Measurements from ENCODE around the gene ERAP2.

ERAP2 gene

GRCh38 chr5:96896276-96896675 lies 20.0 kb downstream of the ERAP2 start:
- H3K4me3 ChIP-seq (replicated peaks; ENCODE audit: low read depth, low read length), result no peak overlapping the region
- no peak for TF ChIP-seq CTCF (IDR thresholded peaks at IDR 0.05; ENCODE audit: low read length, missing control alignments)
- no peak for DNase-seq (ENCODE audit: low read depth)

GRCh38 chr5:96896806-96897205 lies 20.5 kb downstream of the ERAP2 start:
- TF ChIP-seq CTCF (IDR thresholded peaks at IDR 0.05; ENCODE audit: low read length, missing control alignments), result no peak
- no peak for DNase-seq (ENCODE audit: low read depth)
- no peak overlapping the region for H3K4me3 ChIP-seq (replicated peaks; ENCODE audit: low read depth, low read length)

- no peak for DNase-seq (ENCODE audit: low read depth)
- no peak for TF ChIP-seq CTCF (IDR thresholded peaks at IDR 0.05; ENCODE audit: low read length, missing control alignments)
- H3K4me3 ChIP-seq (replicated peaks; ENCODE audit: low read depth, low read length), result no peak overlapping the region
Observed at GRCh38 chr5:96901384-96901783, 25.1 kb downstream of the ERAP2 start.

- no peak for DNase-seq (ENCODE audit: low read depth)
- TF ChIP-seq CTCF (IDR thresholded peaks at IDR 0.05; ENCODE audit: low read length, missing control alignments), result no peak
- no peak overlapping the region for H3K4me3 ChIP-seq (replicated peaks; ENCODE audit: low read depth, low read length)
Observed at GRCh38 chr5:96901841-96902240, 25.5 kb downstream of the ERAP2 start.

- DNase-seq (ENCODE audit: low read depth), result no peak
- no peak overlapping the region for H3K4me3 ChIP-seq (replicated peaks; ENCODE audit: low read depth, low read length)
- no peak for TF ChIP-seq CTCF (IDR thresholded peaks at IDR 0.05; ENCODE audit: low read length, missing control alignments)
Observed at GRCh38 chr5:96902876-96903275, 26.6 kb downstream of the ERAP2 start.

GRCh38 chr5:96903300-96903699 lies 27.0 kb downstream of the ERAP2 start:
- no peak for TF ChIP-seq CTCF (IDR thresholded peaks at IDR 0.05; ENCODE audit: low read length, missing control alignments)
- no peak overlapping the region for H3K4me3 ChIP-seq (replicated peaks; ENCODE audit: low read depth, low read length)
- no peak for DNase-seq (ENCODE audit: low read depth)

GRCh38 chr5:96904054-96904931 lies 28.0 kb downstream of the ERAP2 start:
- DNase-seq (ENCODE audit: low read depth), result peak; percentile 45
- no peak for TF ChIP-seq CTCF (IDR thresholded peaks at IDR 0.05; ENCODE audit: low read length, missing control alignments)
- no peak overlapping the region for H3K4me3 ChIP-seq (replicated peaks; ENCODE audit: low read depth, low read length)

Measured in fibroblast of pulmonary artery (primary cell).